IMR-90 (cell line): Measurements from ENCODE around the gene PTPRCAP. TPM values are rescaled to one million over a fixed set of nuclear protein-coding genes. Genes with fewer than 3 reads are reported as not detected.
A peak's percentile ranks its signal among the peaks of the same experiment; 100 is the strongest.

Experiments
- ATAC-seq: fragments of 200-7000 bp; cut with Tn5 transposase; 2 replicates; pipeline ENCODE4 v1.9.1; 2020; ENCODE audit warnings: low read depth, mild to moderate bottlenecking, moderate library complexity
- BruUV-seq: library from RNA; stranded (reverse); fragments of 400-500 nt; replicated peaks from 2 replicates; lab custom pipeline; 2021; lab: Mats Ljungman, UMichigan
- CTCF ChIA-PET: fragments of 300-600 bp; formaldehyde crosslinking; extraction: SDS; loops from one replicate; lab custom pipeline; 2021; ENCODE audit warnings: antibody characterized with exemption; lab: Yijun Ruan, JAX
- POLR2A ChIA-PET: fragments of 300-600 bp; sonication (Branson Sonifier 250); formaldehyde crosslinking; loops from one replicate; lab custom pipeline; 2022; ENCODE audit warnings: antibody characterized with exemption; ENCODE audit not compliant: unreplicated experiment; lab: Charles Lee
- DNase-seq: peaks from one replicate; pipeline ENCODE4 v3.0.0; 2013
- H2AFZ ChIP-seq: replicated peaks from 2 replicates; pipeline ENCODE3; 2013; ENCODE audit warnings: low read length, mild to moderate bottlenecking; ENCODE audit not compliant: poor library complexity
- H2AK5ac ChIP-seq: 2 replicates; pipeline ENCODE4 v1.6.1; 2013; ENCODE audit warnings: low read depth, low read length, inconsistent platforms
- H2AK9ac ChIP-seq: replicated peaks from 2 replicates; pipeline ENCODE3; 2013; ENCODE audit warnings: mild to moderate bottlenecking, low read depth, low read length, moderate library complexity; ENCODE audit not compliant: poor library complexity
- H2BK120ac ChIP-seq: 2 replicates; pipeline ENCODE4 v1.6.1; 2013; ENCODE audit warnings: low read depth, low read length, inconsistent platforms
- H2BK15ac ChIP-seq: 3 replicates; pipeline ENCODE4 v1.6.1; 2013; ENCODE audit warnings: low read depth, low read length, inconsistent platforms
- H2BK20ac ChIP-seq: 2 replicates; pipeline ENCODE4 v1.6.1; 2013; ENCODE audit warnings: low read depth, mild to moderate bottlenecking, inconsistent platforms, low read length, moderate library complexity
- H2BK5ac ChIP-seq: 2 replicates; pipeline ENCODE4 v1.6.1; 2013; ENCODE audit warnings: mild to moderate bottlenecking, low read depth, low read length, inconsistent platforms; ENCODE audit not compliant: poor library complexity, severe bottlenecking
- H3K14ac ChIP-seq: replicated peaks from 2 replicates; pipeline ENCODE4 v1.6.1; 2013; ENCODE audit warnings: low read depth, low read length, inconsistent platforms
- H3K18ac ChIP-seq: 2 replicates; pipeline ENCODE4 v1.6.1; 2013; ENCODE audit warnings: low read depth, low read length, control low read depth
- H3K23ac ChIP-seq: 2 replicates; pipeline ENCODE4 v1.6.1; 2013; ENCODE audit warnings: low read depth, low read length, inconsistent platforms
- H3K27ac ChIP-seq: 2 replicates; pipeline ENCODE4 v1.5.1; 2013; ENCODE audit warnings: mild to moderate bottlenecking, control low read depth, low read length; ENCODE audit not compliant: insufficient read depth
- H3K27me3 ChIP-seq: 2 replicates; pipeline ENCODE4 v1.6.1; 2013; ENCODE audit warnings: low read length; ENCODE audit not compliant: control insufficient read depth, insufficient read depth
- H3K36me3 ChIP-seq: 2 replicates; pipeline ENCODE4 v1.6.1; 2013; ENCODE audit warnings: low read length, mixed read lengths; ENCODE audit not compliant: control insufficient read depth, insufficient read depth
- H3K4ac ChIP-seq: 2 replicates; pipeline ENCODE4 v1.6.1; 2013; ENCODE audit warnings: low read depth, low read length, inconsistent platforms
- H3K4me1 ChIP-seq: 2 replicates; pipeline ENCODE4 v1.6.1; 2013; ENCODE audit warnings: low read length, mixed read lengths; ENCODE audit not compliant: control insufficient read depth, insufficient read depth
- H3K4me2 ChIP-seq: 2 replicates; pipeline ENCODE4 v1.6.1; 2013; ENCODE audit warnings: low read depth, mild to moderate bottlenecking, control low read depth, low read length, moderate library complexity
- H3K4me3 ChIP-seq: 2 replicates; pipeline ENCODE4 v1.5.1; 2013; ENCODE audit warnings: low read depth, mild to moderate bottlenecking, control low read depth, low read length, moderate library complexity; ENCODE audit not compliant: insufficient read depth
- H3K56ac ChIP-seq: 2 replicates; pipeline ENCODE4 v1.6.1; 2013; ENCODE audit warnings: low read length, inconsistent platforms; ENCODE audit not compliant: insufficient read depth; ENCODE audit errors: extremely low read depth
- H3K79me1 ChIP-seq, 2 experiments: 2 replicates each; pipeline ENCODE4 v1.6.1; 2013; ENCODE audit warnings: low read length in 2 of 2, inconsistent platforms in 1 of 2, low read depth in 1 of 2
- H3K9ac ChIP-seq: 2 replicates; pipeline ENCODE4 v1.6.1; 2013; ENCODE audit warnings: low read depth, low read length, control low read depth
- H3K9me1 ChIP-seq: 2 replicates; pipeline ENCODE4 v1.6.1; 2013; ENCODE audit warnings: low read length, inconsistent platforms; ENCODE audit not compliant: insufficient read depth
- H3K9me3 ChIP-seq: 2 replicates; pipeline ENCODE4 v1.6.1; 2013; ENCODE audit warnings: low read length; ENCODE audit not compliant: control insufficient read depth, insufficient read depth
- H4K20me1 ChIP-seq: 2 replicates; pipeline ENCODE4 v1.6.1; 2013; ENCODE audit warnings: low read length, inconsistent platforms; ENCODE audit not compliant: insufficient read depth
- H4K5ac ChIP-seq: 2 replicates; pipeline ENCODE4 v1.6.1; 2013; ENCODE audit warnings: mild to moderate bottlenecking, low read depth, low read length, control low read depth
- H4K8ac ChIP-seq, 2 experiments: 2 replicates each; pipeline ENCODE4 v1.6.1; 2013; ENCODE audit warnings: low read depth in 2 of 2, low read length in 2 of 2, control low read depth in 1 of 2, inconsistent platforms in 1 of 2
- H4K91ac ChIP-seq: 2 replicates; pipeline ENCODE4 v1.6.1; 2013; ENCODE audit warnings: low read depth, low read length, inconsistent platforms; ENCODE audit not compliant: insufficient read depth
- BHLHE40 ChIP-seq: fragments of 150-350 bp; IDR thresholded peaks from 2 replicates; pipeline ENCODE4 v1.6.1; 2016; ENCODE audit warnings: mild to moderate bottlenecking, low read depth, low read length
- CEBPB ChIP-seq: IDR thresholded peaks from 2 replicates; pipeline ENCODE4 v1.6.1; 2012; ENCODE audit warnings: low read depth, low read length, improper control_type of control experiment
- MAFK ChIP-seq: IDR thresholded peaks from 2 replicates; pipeline ENCODE4 v1.6.1; 2012; ENCODE audit warnings: low read depth, low read length, improper control_type of control experiment
- RCOR1 ChIP-seq: IDR thresholded peaks from 2 replicates; pipeline ENCODE4 v1.6.1; 2012; ENCODE audit warnings: mild to moderate bottlenecking, low read length, improper control_type of control experiment; ENCODE audit not compliant: insufficient replicate concordance
- WGBS, 2 experiments: methylation state at CpG; one replicate each; pipeline versions ENCODE4 v1.1.5 to v1.1.7; 2013; ENCODE audit warnings: missing lambda C conversion rate in 2 of 2; ENCODE audit not compliant: insufficient read length in 1 of 2; ENCODE audit errors: extremely low coverage in 2 of 2; 5-methylcytosine and 5-hydroxymethylcytosine counted together
- dilution Hi-C: fragments of 300-500 bp; cut with HindIII; formaldehyde crosslinking; loops from one replicate; pipeline ENCODE4 v1.14.3; 2018; ENCODE audit warnings: low sequenced_read_pairs; ENCODE audit not compliant: unreplicated experiment
- in situ Hi-C: fragments of 300-500 bp; cut with MboI; formaldehyde crosslinking; loops from 3 replicates; pipeline ENCODE4 v1.14.3; 2019; ENCODE audit warnings: low sequenced_read_pairs, inconsistent platforms, mixed read lengths
- intact Hi-C: fragments of 100-400 bp; cut with micrococcal nuclease; formaldehyde crosslinking; loops from 2 replicates; pipeline ENCODE4 v1.10.0; 2022
- polyA plus RNA-seq, 3 experiments: library from polyadenylated mRNA; depleted of rRNA; stranded (reverse); fragments of >200 nt; gene quantifications; 2 replicates each; pipeline ENCODE4 v1.2.3, GENCODE V29; 2012; ENCODE audit warnings: low replicate concordance in 1 of 3
- total RNA-seq: library from RNA; depleted of rRNA; stranded (reverse); fragments of >200 nt; gene quantifications from 2 replicates; pipeline ENCODE4 v1.2.3, GENCODE V29; 2012
- TF ChIP-seq, protein P1 (sequence below): fragments of 150-350 bp; IDR thresholded peaks from 2 replicates; pipeline ENCODE4 v1.6.1; 2017; ENCODE audit warnings: mild to moderate bottlenecking, antibody characterized with exemption, low read length, low read depth

Gene PTPRCAP
- total and polyA plus RNA-seq, 2 of the 4 experiments (the other 2 are of a cell fraction): 0.24 TPM; not detected in 1

GRCh38 chr11:67412495-67413179, 24.8 kb downstream of the PTPRCAP start:
- WGBS, 2 experiments: 73% methylated on average over 2 of the region's 9 CpGs; no CpG with 5 or more reads in 1 of the 2 experiments
- H2BK20ac ChIP-seq: no peak overlapping the region
- no peaks in the 10 kb centered on the region for H4K20me1 ChIP-seq
- H2AFZ ChIP-seq: peak overlapping the region; percentile 14
- no peak for TF ChIP-seq MAFK
- TF ChIP-seq BHLHE40: no peak
- TF ChIP-seq, protein P1, sequence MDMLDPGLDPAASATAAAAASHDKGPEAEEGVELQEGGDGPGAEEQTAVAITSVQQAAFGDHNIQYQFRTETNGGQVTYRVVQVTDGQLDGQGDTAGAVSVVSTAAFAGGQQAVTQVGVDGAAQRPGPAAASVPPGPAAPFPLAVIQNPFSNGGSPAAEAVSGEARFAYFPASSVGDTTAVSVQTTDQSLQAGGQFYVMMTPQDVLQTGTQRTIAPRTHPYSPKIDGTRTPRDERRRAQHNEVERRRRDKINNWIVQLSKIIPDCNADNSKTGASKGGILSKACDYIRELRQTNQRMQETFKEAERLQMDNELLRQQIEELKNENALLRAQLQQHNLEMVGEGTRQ: no peak
- TF ChIP-seq RCOR1: no peak
- TF ChIP-seq CEBPB: no peak
- no peak overlapping the region for H3K27ac ChIP-seq
- no peak overlapping the region for H3K4me3 ChIP-seq
- H4K5ac ChIP-seq: no peak overlapping the region
- H3K27me3 ChIP-seq: peaks cover 54% of the 10 kb centered on the region
- no peak overlapping the region for H2AK5ac ChIP-seq
- dilution Hi-C loops: no loop called here
- no peaks in the 10 kb centered on the region for H3K9me3 ChIP-seq
- H3K9ac ChIP-seq: no peak overlapping the region
- H3K56ac ChIP-seq: no peak overlapping the region
- H3K36me3 ChIP-seq: no peaks in the 10 kb centered on the region
- intact Hi-C loops: no loop called here
- no peak overlapping the region for H4K91ac ChIP-seq
- no peak overlapping the region for H4K8ac ChIP-seq
- H3K4me1 ChIP-seq: no peaks in the 10 kb centered on the region
- no peak overlapping the region for H2BK15ac ChIP-seq
- no peak overlapping the region for H2BK5ac ChIP-seq
- ChIA-PET POLR2A (no interaction called here), CTCF (interaction anchor here (0.6 kb wide), 1 partner anchor 1208 kb away, joined by 3 read pairs; no protein-coding TSS in a partner anchor)
- no peak overlapping the region for H2BK120ac ChIP-seq
- ATAC-seq (peak; percentile 8; the same call in 1 of the 2 replicates), DNase-seq (no peak)
- no peak overlapping the region for H3K23ac ChIP-seq
- no TSS peak for BruUV-seq
- no peak overlapping the region for H3K4me2 ChIP-seq
- no peak overlapping the region for H3K4ac ChIP-seq
- H3K14ac ChIP-seq: no peak overlapping the region
- peak overlapping the region; percentile 42 for H2AK9ac ChIP-seq
- no peaks in the 10 kb centered on the region for H3K79me1 ChIP-seq
- in situ Hi-C loops: no loop called here
- no peaks in the 10 kb centered on the region for H3K9me1 ChIP-seq
- no peak overlapping the region for H3K18ac ChIP-seq
